Stomach smooth muscle (tissue), 2 donors: ENCODE data around the gene ABHD6.
A peak's percentile ranks its signal among the peaks of the same experiment; 100 is the strongest.

Experiments
- H3K27ac ChIP-seq: one replicate; pipeline ENCODE4 v1.7.0; 2013; ENCODE audit warnings: mild to moderate bottlenecking, low read length, inconsistent platforms
- H3K27me3 ChIP-seq, 2 donors: one replicate each; pipeline ENCODE4 v1.7.0; 2013; ENCODE audit warnings: low read length in 2 of 2; ENCODE audit not compliant: insufficient read depth in 2 of 2, control insufficient read depth in 1 of 2
- H3K36me3 ChIP-seq, 2 donors: one replicate each; pipeline ENCODE4 v1.7.0; 2013; ENCODE audit warnings: low read length in 2 of 2; ENCODE audit not compliant: control insufficient read depth in 2 of 2, insufficient read depth in 2 of 2
- H3K4me1 ChIP-seq: one replicate; pipeline ENCODE4 v1.7.0; 2013; ENCODE audit warnings: low read length; ENCODE audit not compliant: control insufficient read depth, insufficient read depth
- H3K4me3 ChIP-seq, 2 donors: one replicate each; pipeline ENCODE4 v1.7.0; 2013; ENCODE audit warnings: low read length in 2 of 2
- H3K9ac ChIP-seq, 2 donors: one replicate each; pipeline ENCODE4 v1.7.0; 2013; ENCODE audit warnings: low read length in 2 of 2, mild to moderate bottlenecking in 1 of 2
- H3K9me3 ChIP-seq, 2 donors: one replicate each; pipeline ENCODE4 v1.7.0; 2013; ENCODE audit warnings: low read length in 2 of 2; ENCODE audit not compliant: control insufficient read depth in 2 of 2
- donor health status: healthy.
- donor health status: Pancreatic carcinoma.

Gene ABHD6

DNA sequence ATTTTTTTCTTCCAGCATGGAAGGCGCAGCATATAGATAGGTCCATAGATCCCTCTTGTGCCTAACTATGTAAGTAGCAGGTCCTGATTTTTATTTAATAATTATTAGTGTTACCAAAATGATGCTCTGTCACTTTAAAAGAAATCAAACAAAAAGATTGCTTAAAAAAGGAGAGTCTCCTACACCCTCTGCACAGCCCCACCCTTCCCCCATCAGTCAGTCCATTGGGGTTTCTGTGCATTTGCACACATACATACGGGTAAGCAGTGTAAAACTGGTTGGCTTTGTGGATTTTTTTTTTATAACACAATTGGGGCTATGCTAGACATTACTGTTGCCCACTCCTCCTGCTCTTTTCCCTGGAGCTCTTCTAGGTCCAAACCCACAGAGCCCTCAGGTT, 61.5 kb downstream of the ABHD6 start:
- H3K4me1 ChIP-seq: no peaks in the 10 kb centered on the region
- no peak overlapping the region for H3K27ac ChIP-seq
- H3K36me3 ChIP-seq: no peaks in the 10 kb centered on the region
- no peak overlapping the region for H3K4me3 ChIP-seq
- no peak overlapping the region for H3K9ac ChIP-seq
- no peaks in the 10 kb centered on the region for H3K9me3 ChIP-seq
- H3K27me3 ChIP-seq: peaks cover 2 to 3% of the 10 kb centered on the region in 2 donors

DNA sequence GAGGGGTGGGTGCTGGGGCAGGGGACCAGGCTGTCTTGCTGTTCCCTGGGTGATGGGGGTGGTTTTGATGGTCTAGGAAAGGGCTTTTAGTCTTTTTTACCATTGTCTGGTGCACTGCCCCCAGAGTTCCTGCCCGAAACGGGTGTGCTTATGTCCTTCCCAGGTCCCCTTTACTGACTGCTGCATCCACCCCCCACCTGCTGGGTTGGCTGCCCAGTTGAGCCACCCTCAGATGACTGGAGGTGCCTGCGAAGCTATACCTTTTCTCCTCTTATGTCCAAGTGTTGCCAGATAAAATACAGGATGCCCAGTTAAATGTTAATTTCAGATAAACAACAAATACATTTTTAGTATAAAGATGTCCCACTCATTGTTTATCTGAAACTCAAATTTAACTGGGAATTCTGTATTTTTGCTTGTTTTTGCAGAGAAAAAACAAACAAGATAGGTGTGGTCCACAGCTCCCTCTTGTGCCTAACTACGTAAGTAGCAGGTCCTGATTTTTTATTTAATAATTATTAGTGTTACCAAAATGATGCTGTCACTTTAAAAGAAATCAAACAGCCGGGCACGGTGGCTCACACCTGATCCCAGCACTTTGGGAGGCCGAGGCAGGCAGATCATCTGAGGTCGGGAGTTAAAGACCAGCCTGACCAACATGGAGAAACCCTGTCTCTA, 62.4 kb downstream of the ABHD6 start:
- H3K4me1 ChIP-seq: no peaks in the 10 kb centered on the region
- H3K4me3 ChIP-seq: no peak overlapping the region
- no peaks in the 10 kb centered on the region for H3K9me3 ChIP-seq
- H3K36me3 ChIP-seq: no peaks in the 10 kb centered on the region
- H3K9ac ChIP-seq: no peak overlapping the region
- H3K27ac ChIP-seq: no peak overlapping the region
- peaks cover 2 to 3% of the 10 kb centered on the region in 2 donors for H3K27me3 ChIP-seq

DNA sequence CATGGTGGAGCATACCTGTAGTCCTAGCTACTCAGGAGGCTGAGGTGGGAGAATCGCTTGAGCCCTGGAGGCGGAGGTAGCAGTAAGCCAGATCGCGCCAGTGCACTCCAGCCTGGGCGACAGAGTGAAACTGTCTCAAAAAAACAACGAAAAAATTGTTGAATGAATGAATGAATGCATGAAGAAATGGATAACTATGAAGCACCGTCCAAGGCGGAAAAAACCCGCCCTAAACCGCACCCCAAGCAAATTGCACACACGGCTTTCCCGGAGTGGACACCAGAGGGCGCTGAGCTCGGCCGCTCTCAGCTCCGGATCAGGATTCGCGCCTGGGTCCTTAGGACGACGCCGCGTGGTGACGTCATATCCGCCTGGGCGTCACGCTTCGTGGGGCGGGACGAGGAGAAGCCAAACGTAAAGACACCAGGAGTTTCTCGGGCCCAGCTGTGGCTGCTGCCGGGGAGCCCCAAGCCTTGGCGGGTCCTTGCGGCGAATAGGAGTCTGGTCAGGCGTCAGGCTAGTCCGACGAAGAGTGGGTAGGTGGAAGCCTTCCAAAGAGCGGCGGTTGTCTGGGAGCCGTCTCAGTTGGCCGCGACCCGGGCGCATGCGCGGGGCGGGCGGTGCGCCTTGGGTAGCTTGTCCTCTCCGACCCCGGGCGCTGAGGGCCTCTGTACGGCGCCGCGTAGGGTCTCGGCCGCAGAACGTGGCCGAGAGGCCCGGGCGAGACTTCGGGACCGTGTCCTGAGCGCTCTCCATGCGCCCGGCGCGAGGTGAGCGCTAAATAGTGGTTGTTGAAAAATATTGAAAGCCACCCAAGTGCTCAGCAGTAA, 68.5 kb downstream of the ABHD6 start, which contains the start of the genes HTD2 and RPP14:
Gene HTD2, plus strand, starts transcription at position 639 of the 830 bp plus-strand sequence. CDS start 11,094 bp downstream, outside the sequence.
Gene RPP14, plus strand, starts transcription at position 364 of the 830 bp plus-strand sequence. CDS start 4,085 bp downstream, outside the sequence.
- Histone ChIP-seq H3K9ac (peak within 1 kb of the TSS; percentile 99 to 100), H3K27ac (peak within 1 kb of the TSS; percentile 96), H3K4me3 (peak within 1 kb of the TSS; percentile 97 to 100), H3K27me3 (no peaks in the 10 kb centered on the region), H3K4me1 (peaks cover 32% of the 10 kb centered on the region), H3K9me3 (no peaks in the 10 kb centered on the region), H3K36me3 (peaks cover under 1 to 4% of the 10 kb centered on the region in 2 donors)

DNA sequence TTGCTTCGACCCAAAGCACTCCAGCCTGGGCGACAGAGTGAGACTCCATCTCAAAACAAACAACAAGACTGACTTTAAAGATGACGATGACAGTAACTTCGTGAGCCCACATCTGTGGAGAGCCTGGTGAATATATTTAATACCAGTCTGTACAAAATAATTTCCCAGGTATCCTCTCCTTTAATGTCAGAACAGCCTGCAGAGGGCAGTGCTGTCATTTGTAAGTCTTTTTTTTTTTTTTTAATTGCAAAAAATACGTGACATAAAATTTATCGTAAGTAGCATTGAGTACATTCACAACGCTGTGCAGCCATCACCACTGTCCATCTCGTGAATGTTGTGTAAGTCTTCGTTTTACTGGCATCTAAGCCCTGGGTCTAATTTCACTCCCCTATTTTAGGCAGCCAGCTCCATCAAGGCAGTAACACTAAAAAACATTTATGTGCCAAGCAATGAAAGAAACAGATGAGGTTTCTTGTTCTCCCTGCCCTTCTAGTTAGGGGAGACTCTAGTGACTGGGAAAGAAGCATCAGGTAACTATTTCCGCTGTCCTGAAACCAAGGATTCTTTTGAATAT, 70.1 kb downstream of the ABHD6 start:
- Histone ChIP-seq H3K9ac (peak overlapping the region; percentile 99 to 100), H3K9me3 (no peaks in the 10 kb centered on the region), H3K4me3 (peak overlapping the region; percentile 97 to 100), H3K36me3 (peaks cover 11 to 15% of the 10 kb centered on the region in 2 donors), H3K27ac (peak overlapping the region; percentile 46), H3K4me1 (peaks cover 32% of the 10 kb centered on the region), H3K27me3 (no peaks in the 10 kb centered on the region)

DNA sequence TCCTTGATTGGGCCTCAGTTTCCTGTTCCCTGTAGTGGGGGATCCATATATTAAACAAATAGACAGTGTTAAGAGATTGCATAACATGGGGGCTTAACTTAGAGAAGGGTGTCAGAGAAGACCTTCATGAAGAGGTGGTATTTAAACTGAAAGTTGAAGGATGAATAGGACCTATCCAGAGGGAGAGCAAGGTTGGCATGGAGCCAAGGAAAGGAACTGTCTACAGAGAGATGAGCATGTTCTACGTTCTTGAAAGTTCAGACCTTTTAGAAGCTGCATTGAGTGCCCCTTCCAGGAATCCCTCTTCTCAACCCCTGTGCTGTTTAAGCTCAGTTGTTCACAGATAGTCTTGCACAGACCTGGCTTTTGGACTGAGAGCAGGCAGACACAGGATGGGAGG, 71.1 kb downstream of the ABHD6 start:
- peaks cover 33% of the 10 kb centered on the region for H3K4me1 ChIP-seq
- peaks cover 14 to 20% of the 10 kb centered on the region in 2 donors for H3K36me3 ChIP-seq
- H3K9ac ChIP-seq: peak overlapping the region; percentile 1 to 100
- H3K9me3 ChIP-seq: no peaks in the 10 kb centered on the region
- peak overlapping the region; percentile 26 to 97 for H3K4me3 ChIP-seq
- no peak overlapping the region for H3K27ac ChIP-seq
- no peaks in the 10 kb centered on the region for H3K27me3 ChIP-seq

DNA sequence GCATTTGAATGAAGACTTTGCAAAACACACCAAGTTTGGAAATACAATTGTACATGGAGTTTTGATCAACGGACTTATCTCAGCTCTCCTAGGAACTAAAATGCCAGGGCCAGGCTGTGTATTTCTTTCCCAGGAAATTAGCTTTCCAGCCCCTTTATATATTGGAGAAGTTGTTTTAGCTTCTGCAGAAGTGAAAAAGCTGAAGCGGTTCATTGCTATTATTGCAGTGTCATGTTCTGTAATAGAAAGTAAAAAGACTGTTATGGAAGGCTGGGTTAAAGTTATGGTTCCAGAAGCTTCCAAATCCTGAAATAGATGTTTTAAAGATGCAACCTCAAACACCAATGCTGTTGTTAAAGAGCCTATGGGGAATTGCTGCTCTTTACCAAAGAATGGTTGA, 80.2 kb downstream of the ABHD6 start:
- Histone ChIP-seq H3K9me3 (no peaks in the 10 kb centered on the region), H3K27ac (no peak overlapping the region), H3K9ac (no peak overlapping the region), H3K4me1 (peaks cover 6% of the 10 kb centered on the region), H3K4me3 (no peak overlapping the region), H3K36me3 (peaks cover 29 to 35% of the 10 kb centered on the region in 2 donors), H3K27me3 (no peaks in the 10 kb centered on the region)

DNA sequence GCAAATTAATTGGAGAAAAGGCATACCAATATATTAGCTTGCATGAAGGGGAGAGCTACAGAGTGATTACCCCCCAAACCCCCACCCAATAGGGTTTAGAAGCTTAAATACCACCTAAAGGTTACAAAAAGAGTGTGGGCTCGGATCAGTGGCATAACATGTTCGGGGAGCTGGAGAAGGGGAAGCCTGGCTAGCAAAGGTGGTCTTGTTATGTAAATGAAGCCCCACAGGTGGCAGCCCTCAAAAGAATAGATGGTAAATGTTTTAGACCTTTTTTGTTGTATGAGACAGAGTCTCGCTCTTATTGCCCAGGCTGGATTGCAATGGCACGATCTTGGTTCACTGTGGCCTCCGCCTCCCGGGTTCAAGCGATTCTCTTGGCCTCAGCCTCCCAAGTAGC, 84.2 kb downstream of the ABHD6 start:
- Histone ChIP-seq H3K4me3 (no peak overlapping the region), H3K36me3 (peaks cover 17% of the 10 kb centered on the region in 2 donors), H3K27ac (no peak overlapping the region), H3K9me3 (no peaks in the 10 kb centered on the region), H3K9ac (no peak overlapping the region), H3K27me3 (no peaks in the 10 kb centered on the region), H3K4me1 (peaks cover 11% of the 10 kb centered on the region)

DNA sequence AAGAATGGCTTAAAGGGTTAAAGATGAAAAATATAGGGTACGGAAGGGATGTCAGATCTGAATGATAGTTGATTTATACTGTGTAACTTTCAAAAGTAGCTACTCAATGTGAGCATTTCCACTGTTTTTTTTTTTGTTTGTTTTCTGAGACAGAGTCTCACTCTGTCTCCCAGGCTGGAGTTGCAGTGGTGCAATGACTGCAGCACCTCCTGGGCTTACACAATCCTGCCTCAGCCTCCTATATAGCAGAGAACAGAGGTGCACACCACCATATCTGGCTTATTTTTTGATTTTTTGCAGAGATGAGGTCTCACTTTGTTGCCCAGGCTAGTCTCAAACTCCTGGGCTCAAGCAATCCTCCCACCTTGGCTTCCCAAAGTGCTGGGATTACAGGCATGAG, 85.2 kb downstream of the ABHD6 start:
- H3K27ac ChIP-seq: no peak overlapping the region
- peaks cover 7 to 11% of the 10 kb centered on the region in 2 donors for H3K36me3 ChIP-seq
- H3K9ac ChIP-seq: no peak overlapping the region
- H3K4me3 ChIP-seq: no peak overlapping the region
- peaks cover 11% of the 10 kb centered on the region for H3K4me1 ChIP-seq
- H3K27me3 ChIP-seq: no peaks in the 10 kb centered on the region
- H3K9me3 ChIP-seq: no peaks in the 10 kb centered on the region

DNA sequence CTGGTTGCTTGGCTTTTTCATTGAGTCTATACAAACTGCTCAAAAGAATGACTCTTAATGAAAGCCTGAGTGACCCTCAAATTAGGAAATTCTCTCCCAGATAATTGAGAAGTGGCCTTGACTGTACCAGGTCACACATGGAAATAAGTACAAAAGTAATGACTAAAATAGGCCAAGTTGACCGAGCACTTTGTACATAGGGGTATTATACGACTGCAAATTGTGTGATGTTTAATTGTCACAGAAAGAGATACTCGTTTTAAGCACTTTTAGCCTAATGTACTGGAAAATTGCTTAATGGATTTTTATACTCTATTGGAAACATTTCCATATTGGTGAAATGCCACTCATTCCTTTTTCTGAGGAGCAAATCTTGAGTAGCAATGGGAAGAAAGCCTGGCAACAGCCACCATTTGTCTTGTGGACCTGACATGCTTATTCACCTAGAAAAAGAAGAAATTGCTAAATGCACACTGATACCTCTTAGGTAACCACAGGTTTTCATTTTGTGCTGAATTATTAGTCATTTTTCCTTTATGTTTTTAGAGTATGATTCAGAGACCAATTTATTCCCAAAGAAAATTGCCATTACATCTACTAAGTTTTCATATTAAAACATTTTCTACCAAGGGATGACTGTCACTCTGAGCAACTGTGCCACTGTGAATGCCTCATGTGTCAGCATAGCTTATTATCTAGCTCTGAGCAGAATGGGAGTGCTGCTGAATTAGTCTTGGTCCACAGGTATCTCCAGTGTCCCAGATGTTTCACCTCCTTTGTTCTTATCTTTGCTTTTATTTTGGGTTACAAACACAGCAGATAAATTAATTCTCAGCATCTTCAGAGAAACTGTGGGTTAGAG, 86.2 kb downstream of the ABHD6 start:
- Histone ChIP-seq H3K4me3 (no peak overlapping the region), H3K4me1 (peaks cover 11% of the 10 kb centered on the region), H3K36me3 (peaks cover 4 to 7% of the 10 kb centered on the region in 2 donors)

More for the DNA sequence above, 86.2 kb downstream of the ABHD6 start:
- Histone ChIP-seq H3K27me3 (no peaks in the 10 kb centered on the region), H3K27ac (no peak overlapping the region), H3K9ac (no peak overlapping the region), H3K9me3 (no peaks in the 10 kb centered on the region)
